ENCODE results near the gene CLPSL1.
A peak's percentile ranks its signal among the peaks of the same experiment; 100 is the strongest.
"Not testable (repeated sequence)": the region's sequence is repeated elsewhere in the genome, so short reads cannot be mapped to it uniquely, and the experiment has no call there.

The CLPSL1 gene, protein sequence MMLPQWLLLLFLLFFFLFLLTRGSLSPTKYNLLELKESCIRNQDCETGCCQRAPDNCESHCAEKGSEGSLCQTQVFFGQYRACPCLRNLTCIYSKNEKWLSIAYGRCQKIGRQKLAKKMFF

DNA sequence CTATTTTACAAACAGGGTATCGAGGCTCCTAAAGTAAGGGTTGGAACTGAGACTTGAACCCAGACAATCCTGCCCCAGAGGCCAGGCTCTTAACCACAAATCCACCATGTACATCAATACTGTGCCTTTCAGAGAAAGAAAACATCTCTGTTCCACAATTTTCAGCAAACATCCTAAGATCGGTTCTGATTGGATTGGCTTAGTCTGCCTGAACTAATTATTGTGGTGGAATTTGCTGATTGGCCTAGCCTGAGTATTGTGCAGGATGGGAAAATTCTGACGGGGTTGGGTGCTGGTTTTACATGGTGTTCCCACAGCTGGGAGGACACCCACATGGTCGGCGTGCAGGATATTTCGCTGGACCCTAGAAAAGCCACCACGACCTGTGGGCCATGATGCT lies at the start of gene CLPSL1:
Gene CLPSL1 (plus strand): TSS at position 301 of the 400 bp plus-strand sequence. CDS start 92 bp downstream, at position 393.
- DNase-seq: no peak

DNA sequence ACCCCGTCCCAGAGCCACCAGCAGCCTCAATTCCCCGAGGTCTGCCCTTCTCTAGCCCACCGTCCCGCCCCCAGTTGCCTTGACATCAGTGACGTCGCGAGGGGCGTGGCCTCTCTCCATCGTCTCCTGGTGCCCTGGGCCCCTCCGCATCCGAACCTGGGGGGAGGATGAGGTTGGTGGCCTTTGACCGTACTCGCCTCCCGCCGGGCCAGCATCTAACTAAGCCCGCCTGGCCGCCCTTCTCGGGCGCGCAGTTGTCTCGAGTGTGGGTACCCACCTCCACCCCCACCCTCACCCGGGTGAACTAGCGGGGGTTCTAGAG lies 49.4 kb upstream of the CLPSL1 start:
- peak; percentile 94 for DNase-seq

DNA sequence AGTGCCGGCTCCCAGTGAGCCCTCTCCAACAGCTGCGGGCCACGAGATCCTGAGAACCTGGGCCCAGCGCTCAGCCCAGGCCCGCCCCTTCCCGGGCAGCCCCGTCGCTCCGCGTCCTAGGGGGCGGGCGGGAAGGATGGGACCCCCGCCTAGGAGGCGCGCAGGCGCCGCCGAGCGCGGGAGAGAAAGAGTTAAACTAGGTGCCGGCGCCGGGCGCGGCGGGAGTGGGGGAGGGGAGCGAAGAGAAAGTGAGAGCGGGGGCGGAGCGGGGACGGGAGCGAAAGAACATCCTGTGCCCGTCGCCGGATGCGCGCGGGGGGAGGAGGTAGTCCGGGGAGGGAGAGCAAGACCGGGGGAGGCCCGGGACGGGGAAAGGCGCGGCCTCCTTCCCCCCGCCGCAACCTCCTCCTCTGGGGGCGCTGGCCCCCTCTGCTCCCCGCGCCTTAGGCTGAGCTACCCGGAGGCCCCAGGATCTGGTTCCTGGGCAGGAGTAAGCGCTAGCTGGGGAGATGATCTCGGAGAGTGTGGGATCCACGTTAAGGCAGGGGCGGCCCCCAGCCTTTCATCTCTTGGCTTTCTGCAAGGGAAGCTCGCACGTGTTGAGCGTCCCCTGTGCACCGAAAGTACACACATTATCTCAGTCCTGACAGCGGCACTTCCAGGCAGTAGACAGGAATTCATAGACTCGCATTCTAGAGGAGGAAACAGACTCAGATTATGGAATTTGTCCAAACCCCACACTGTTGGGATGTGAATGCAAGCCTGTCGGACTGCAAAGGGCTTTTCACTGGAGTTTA lies 48.9 kb upstream of the CLPSL1 start:
- peak; percentile 95 for DNase-seq

DNA sequence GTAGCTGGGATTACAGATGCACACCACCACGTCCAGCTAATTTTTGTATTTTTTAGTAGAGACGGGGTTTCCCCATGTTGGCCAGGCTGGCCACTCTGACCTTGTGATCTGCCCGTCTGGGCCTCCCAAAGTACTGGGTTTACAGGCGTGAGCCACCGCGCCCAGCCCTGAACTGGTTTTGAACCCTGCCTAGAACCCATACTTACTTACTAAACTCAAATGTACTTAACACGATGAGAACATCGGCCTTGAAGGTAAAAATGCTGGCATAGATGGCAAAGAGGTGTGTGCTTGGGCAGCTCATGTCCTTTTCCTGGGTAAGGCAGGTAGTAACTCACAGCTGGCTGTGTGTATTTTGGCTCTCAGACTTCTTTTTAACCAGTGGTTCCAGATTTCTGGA lies 47.2 kb upstream of the CLPSL1 start:
- DNase-seq: no peak

DNA sequence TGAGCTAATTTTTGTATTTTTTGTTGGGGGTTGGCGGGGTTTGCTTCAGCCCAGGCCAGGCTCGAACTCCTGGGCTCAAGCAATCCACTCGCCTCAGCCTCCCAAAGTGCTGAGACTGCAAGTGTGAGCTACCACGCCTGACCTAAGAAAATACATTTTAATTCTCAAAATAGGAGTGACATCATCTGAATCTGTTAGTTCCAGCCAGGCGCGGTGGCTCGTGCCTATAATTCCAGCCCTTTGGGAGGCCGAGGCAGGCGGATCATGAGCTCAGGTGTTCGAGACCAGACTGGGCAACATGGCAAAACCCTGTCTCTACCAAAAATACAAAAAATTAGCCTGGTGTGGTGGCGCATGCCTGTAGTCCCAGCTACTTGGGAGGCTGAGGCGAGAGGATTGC lies 46.5 kb upstream of the CLPSL1 start:
- not testable (repeated sequence) for DNase-seq

DNA sequence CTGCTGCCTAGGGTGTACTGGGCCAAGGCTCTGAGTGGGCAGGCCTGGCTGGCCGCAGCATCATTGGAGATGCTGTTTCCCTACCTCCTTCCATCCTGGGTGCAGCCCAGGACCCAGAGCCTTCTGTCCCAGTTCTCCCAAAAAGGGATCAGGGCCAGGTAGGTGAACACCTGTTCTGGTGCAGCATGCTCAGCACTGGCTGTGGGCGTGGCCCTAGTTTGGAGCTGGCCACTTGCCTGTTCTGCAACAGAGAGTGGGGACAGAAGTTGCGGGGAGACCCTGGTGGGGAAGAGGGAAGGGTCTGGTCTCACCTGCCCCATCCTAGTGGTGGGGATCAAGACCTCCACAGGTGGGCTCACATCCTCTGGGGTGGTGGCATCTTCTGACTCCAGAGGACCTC lies 45.4 kb upstream of the CLPSL1 start:
- DNase-seq: no peak

DNA sequence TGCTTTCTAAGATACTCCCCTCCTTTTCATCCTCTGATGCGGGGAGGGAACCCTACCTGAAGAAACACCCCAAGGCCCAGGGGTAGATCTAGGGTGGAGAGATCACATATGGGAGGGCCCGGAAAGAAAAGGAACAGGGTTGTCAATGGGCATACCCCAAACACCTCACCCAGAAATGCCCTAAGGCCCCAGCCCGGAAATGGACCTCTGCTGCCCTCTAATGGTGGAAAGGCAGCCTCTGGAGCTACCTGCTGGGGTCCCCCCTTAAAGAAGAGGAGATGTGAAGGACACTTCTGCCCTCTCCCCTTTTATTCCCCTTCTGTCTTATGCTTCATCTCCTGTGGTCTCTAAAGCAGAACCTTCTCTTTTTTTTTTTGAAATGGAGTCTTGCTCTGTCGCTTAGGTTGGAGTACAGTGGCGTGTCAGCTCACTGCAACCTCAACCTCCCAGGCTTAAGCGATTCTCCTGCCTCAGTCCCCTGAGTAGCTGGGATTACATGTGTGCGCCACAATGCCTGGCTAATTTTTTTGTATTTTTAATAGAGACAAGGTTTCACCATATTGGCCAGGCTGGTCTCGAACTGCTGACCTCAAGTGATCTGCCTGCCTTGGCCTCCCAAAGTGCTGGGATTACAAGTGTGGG lies 44.4 kb upstream of the CLPSL1 start:
- DNase-seq: peak; percentile 85

DNA sequence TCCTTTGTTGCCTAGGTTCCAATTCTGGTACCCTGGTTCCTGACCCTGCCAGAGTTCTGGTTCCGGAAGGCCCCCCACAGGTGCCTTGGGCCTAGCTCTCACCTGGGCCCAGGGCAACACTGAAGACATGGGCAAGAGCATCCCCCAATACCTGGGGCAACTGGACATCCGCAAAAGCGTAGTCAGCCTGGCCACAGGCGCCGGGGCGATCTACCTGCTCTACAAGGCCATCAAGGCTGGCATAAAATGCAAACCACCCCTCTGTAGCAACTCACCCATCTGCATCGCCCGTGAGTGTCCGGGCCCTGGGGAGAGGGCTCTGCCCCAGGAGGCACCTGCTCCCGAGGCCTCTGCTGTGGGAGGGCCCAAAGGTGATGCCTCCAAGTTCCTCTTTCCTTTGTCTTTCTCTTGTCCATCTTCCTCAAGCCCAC lies 43.8 kb upstream of the CLPSL1 start, which contains the start of gene ARMC12:
Gene ARMC12 (plus strand): TSS at position 51 of the 431 bp plus-strand sequence. CDS start 77 bp downstream, at position 128.
- no peak for DNase-seq

DNA sequence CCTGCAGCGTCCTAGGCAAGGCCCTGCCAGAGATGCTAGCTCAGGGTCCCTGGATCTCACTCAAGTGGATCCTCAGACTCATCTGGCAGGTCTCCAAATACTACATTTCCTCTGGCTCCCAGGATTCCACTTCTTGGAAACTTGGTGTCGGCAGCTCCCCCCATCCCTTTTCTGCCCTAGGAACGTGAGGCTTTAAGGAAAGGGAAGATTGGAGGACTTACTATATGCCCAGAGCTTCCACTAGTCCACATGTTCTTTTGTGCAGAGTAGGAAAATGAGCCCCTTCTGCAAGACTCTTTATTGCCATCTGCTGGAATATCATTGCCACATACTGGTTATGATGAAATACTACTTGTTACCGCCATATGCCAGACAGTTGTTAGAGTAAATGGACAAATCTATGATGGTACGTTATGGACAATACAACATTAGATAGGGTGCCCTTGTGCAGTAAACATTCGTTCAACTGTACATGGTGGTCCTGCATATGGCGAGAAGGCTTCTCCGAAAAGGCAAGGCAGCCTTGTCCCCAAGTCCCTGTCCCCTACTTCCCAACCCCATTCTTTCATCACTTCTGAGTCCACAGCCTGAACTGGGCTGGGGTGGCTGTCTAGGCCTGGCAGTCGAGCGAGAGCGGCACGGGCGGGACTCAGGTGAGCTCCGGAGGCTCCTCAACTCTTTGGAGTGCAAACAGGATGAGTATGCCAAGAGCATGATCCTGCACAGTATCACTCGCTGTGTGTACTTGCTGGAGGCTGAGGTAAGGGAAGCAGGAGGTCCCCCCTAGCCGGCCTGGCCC lies 43.2 kb upstream of the CLPSL1 start:
- no peak for DNase-seq

DNA sequence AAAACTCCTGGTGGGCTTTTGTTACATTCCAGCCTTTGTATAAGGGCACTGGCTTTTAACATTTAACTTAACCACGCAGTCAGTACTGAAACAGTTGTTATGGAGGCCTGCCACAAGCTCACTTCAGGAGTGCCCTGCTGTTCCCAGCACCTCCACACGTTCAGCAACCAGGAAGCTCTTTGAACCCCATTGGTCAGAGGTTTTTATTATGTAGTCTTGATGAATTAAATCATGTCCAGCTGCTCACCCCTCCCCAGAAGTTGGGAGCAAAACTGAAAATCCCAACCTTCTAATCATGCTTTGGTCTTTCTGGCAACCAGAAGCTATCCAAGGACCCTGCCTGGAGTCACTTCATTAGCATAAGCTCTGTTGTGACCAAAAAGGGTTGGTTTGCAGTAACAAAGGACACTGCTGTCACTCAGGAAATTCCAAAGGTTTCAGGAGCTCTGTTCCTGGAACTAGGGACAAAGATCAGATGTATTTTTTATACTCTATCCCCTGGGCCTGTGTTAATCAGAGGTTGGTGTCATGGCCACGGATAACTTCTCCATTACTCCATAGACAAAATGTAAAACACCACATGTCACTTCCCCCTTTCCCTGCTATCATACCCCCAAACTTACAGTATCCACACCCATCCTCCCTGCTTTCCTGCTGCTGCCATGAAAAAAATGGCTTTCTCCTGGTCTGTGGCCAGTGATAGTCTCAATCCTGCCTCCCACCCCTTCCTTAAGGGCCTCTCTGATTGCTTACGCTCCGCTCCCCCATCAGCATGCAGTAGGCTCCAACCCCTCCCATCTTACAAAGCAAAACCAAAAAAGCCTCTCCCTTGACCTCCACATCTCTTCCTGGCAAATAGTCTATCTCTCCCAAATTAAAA lies 40.9 kb upstream of the CLPSL1 start:
- no peak for DNase-seq

DNA sequence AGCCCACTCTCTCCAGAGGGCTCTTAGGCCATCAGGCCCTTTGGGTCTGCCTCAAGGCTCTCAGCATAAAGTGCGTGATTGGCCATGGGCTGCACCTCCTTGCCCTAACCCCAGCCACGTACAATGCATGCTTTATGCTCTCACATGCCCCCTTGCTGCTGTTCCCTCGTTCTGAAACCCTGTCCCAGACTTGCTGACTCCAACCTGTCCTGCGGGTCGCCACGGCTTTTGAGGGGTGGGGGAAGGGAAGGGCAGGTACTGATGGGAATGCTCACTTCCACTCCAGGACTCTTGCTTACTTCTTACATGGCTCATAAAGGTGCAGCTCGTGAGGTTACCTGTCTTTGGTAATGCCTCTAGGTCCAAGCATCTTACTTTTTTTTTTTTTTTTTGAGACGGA lies 38.0 kb upstream of the CLPSL1 start:
- no peak for DNase-seq

DNA sequence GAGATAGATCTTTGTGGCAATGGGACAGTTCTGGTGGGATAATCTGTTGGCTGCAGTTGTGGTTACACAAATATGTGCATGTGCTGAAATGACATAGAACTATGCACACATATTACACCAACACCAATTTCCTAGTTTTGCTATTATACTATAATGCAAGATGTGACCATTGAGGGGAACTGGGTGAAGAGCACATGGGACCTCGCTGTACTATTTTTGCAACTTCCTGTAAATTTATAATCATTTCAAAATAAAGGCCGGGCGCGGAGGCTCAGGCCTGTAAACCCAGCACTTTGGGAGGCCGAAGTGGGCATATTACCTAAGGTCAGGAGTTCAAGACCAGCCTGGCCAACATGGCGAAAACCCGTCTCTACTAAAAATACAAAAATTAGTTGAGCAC lies 35.3 kb upstream of the CLPSL1 start:
- no peak for DNase-seq

DNA sequence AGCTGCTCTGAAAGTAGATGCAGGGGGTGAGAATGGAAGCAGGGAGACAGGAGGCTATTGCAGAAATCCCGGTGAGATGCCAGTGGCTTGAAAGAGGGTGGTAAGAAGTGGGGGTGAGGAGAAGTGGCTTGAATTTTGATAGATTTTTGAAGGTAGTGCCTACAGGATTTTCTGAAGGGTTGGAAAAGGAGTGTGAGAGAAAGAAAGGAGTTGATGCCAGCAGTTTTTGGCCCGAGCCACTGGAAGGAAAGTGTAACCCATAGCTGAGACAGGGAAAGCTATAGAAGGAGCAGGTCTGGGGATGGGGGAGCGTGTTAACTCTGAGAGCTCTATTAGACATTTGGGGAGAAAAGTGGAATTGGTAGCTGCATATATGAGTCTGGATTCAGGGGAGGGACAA lies 34.3 kb upstream of the CLPSL1 start:
- DNase-seq: no peak

DNA sequence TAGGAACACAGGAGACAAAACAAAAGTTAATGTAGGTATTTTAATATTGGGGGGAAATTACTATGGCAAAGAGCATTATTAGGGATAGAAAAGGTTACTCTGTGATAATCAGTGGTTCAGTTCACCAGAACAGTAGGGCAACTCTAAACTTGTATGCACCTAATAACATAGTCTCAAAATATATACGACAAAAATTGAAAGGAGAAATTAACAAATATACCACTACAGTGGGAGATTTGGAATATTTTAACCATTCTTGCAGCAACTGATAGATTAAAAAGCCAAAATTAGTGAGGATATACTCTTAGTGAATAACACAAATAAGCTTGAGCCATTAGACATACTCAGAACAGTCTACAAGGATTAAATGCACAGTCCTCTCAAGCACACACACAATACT lies 32.9 kb upstream of the CLPSL1 start:
- DNase-seq: no peak

DNA sequence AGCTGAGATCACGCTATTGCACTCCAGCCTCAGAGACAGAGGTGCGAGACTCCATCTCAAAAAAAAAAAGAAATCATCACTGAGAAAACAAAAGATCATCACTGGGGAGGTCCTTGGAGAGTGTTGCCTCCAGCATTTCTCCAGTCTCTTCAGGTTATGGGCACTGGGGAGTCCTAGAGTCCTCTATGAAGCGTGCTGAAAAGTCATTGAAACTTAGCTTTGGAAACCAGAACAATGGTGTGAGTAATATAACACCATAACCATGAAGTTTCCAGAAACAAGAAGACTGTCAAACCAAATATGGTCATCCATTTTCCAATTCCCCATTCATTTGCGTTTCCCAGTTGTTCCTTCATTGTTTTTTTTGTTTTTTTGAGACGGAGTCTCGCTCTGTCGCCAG lies 30.3 kb upstream of the CLPSL1 start:
- DNase-seq: no peak

DNA sequence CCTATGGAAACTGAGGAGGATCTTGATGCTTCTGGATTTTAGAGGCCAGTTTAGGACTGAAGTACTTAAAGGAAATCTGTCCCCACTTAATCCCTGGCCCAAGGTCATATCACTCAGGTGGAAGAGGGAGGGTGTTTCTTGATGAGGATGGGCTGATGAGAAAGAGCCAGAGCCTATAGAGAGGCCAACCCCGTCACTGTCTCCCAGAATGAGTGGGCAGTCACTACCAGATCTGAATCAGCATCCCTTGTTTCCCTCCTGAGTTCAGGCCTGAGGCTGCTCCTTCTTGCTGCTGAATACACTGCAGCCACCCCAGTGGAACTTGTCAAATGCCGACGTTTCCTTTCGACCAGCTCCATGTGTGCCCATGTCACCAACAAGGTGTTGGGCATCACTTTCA lies 29.2 kb upstream of the CLPSL1 start:
- no peak for DNase-seq

DNA sequence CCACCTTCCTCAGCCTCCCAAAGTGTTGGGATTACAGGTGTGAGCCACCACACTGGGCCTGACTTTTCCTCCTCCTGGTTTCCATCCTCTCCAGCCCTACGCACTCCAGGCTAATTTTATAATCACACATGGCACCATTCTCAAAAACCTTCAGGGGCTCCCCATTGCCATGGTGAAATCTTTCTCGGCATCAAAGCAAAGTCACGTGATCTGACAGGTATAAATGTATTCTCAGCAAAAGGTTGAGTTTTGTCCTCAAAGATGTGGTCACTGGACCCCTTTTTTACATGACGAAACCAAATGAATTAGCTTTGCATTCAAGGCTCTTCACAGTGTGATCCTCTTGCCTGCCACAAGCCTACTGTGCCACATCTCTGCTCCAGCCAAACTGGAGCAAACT lies 28.5 kb upstream of the CLPSL1 start:
- DNase-seq: no peak

DNA sequence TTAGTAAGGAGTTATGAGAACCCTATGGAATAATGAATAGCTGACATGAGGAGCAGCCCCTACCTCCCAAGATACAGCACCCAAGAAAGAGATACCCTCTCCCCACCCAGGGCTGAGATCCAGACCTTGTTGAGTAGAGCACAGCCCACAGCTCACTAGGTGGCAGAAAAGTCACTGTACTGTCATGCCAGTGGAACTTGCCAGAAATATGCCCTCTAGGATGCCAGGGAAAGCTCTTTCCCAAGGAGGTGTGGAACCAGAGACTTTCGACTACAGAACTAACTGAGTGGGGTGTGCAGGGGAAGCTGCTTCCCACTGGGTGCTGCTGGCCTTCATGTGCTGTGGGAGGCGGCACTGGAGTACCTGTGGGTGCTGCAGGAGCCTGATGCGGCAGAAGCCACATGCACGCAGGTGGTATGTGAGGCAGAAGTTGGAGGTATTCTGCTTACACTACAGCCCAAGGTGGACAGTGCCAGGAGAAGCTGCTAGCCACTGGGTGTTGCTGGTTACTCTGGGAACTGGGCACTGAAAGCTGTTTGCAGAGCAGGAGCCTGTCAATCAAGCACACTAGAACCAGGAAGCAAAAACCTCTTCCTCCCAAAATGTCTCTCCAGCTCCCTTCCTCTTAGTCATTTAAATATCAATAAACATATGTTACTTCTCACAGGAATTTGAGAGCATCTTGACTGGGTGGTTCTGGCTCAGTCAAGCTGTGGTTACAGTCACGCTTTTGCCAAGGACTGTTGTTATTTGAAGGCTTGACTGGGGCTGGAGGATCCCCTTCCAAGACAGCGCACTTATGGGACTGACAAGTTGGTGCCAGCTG lies 26.2 kb upstream of the CLPSL1 start:
- DNase-seq: no peak

DNA sequence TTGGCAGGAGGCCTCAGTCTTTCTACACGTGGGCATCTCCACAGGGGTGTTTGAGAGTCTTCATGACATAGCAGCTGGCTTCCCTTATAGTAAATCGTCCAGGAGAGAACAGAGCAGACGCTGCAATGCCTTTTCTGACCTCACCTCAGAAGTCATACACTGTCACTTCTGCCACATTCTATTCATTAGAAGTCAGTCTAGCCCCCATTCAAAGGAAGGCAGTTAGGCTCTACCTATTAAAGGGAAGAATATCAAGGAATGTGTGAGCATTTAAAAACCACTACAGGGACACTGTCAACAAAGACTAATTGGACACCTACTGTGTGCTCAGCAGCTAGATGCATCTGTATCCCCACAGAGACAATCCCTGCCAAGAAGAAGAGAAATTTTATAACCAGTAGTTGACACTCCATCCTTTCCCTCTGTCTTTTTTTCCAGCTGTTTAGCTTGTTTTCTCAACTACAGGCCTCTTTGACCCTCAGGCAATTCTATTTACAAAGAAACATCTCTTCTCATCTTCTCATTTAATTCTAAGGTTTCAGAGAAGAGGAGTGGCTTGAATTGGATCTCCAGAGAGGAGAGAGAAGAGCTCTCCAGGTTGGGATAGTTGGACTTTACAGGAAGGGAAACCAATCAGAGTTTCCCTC lies 25.4 kb upstream of the CLPSL1 start:
- DNase-seq: no peak

DNA sequence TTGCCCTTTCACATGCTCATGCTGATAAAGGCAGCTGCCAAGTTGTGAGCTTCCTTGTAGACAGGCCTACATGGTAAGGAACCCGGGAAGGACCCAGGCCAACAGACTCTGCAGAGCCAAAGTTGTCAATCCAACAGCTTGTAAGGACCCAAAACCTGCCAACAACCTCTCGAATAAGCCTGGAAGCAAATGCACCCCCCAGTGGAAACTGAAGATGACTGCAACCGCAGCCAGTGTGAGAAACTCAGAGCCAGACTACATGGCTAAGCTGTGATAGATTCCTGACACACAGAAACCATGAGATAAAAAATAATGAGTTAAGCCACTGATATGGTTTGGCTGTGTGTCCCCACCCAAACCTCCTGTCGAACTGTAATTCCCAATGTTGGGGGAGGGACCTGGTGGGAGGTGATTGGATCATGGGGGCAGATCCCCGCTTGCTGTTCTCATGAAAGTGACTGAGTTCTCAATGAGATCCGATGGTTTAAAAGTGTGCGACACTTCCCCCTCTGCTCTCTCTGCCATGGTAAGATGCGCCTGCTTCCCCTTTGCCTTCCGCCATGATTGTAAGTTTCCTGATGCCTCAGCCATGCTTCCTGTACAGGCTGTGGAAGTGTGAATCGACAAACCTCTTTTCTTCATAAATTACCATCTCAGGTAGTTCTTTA lies 23.2 kb upstream of the CLPSL1 start:
- no peak for DNase-seq
